Neutrophil (primary cell): ENCODE results near the gene KRTAP13-2.

Experiments
- H3K27ac ChIP-seq: fragments of 200-600 bp; sonication (generic); 2 replicates; pipeline ENCODE4 v1.5.1; 2016; ENCODE audit warnings: mild to moderate bottlenecking, moderate library complexity
- H3K27me3 ChIP-seq: fragments of 200-600 bp; sonication (generic); 2 replicates; pipeline ENCODE4 v1.6.0; 2016; ENCODE audit warnings: mild to moderate bottlenecking
- H3K36me3 ChIP-seq: fragments of 200-600 bp; sonication (generic); 2 replicates; pipeline ENCODE4 v1.5.1; 2017
- H3K4me1 ChIP-seq, 2 experiments: fragments of 200-600 bp in 1 of 2; sonication (generic) in 1 of 2; 1 replicate in 1 of 2; 2 replicates in 1 of 2; pipeline versions ENCODE4 v1.5.1 to v1.6.1; 2013 to 2016; ENCODE audit warnings: low read depth in 1 of 2, low read length in 1 of 2, mild to moderate bottlenecking in 1 of 2, moderate library complexity in 1 of 2; ENCODE audit not compliant: control insufficient read depth in 1 of 2, insufficient read depth in 1 of 2
- H3K4me3 ChIP-seq, 2 experiments: fragments of 200-600 bp in 1 of 2; sonication (generic) in 1 of 2; 1 replicate in 1 of 2; 2 replicates in 1 of 2; pipeline ENCODE4 v1.5.1; 2013 to 2016; ENCODE audit warnings: low read depth in 1 of 2, low read length in 1 of 2, mild to moderate bottlenecking in 1 of 2, moderate library complexity in 1 of 2
- H3K9me3 ChIP-seq: fragments of 200-600 bp; sonication (generic); 2 replicates; pipeline ENCODE4 v1.5.1; 2016
- CTCF ChIP-seq: fragments of 200-600 bp; sonication (generic); IDR thresholded peaks from 2 replicates; pipeline ENCODE4 v1.5.1; 2016; ENCODE audit warnings: antibody characterized with exemption

Gene KRTAP13-2

GRCh38 chr21:30337276-30337744 lies 34.8 kb downstream of the KRTAP13-2 start, which contains the start of gene KRTAP27-1:
Gene KRTAP27-1 (minus strand): TSS chr21:30337694. CDS start chr21:30337668, 26 bp downstream.
- Histone ChIP-seq H3K4me3 (no peak within 1 kb of the TSS), H3K4me1 (no peaks in the 10 kb centered on the region), H3K36me3 (no peaks in the 10 kb centered on the region), H3K9me3 (no peaks in the 10 kb centered on the region), H3K27ac (no peak within 1 kb of the TSS), H3K27me3 (no peaks in the 10 kb centered on the region)
- TF ChIP-seq CTCF = no peak

- no peak overlapping the region for H3K27ac ChIP-seq
- H3K27me3 ChIP-seq = no peaks in the 10 kb centered on the region
- no peaks in the 10 kb centered on the region for H3K4me1 ChIP-seq
- H3K4me3 ChIP-seq = no peak overlapping the region
- no peaks in the 10 kb centered on the region for H3K36me3 ChIP-seq
- no peaks in the 10 kb centered on the region for H3K9me3 ChIP-seq
- no peak for TF ChIP-seq CTCF
Measured at GRCh38 chr21:30336596-30336995, 35.5 kb downstream of the KRTAP13-2 start.

- no peak overlapping the region for H3K27ac ChIP-seq
- H3K4me3 ChIP-seq = no peak overlapping the region
- no peak for TF ChIP-seq CTCF
- H3K4me1 ChIP-seq = no peaks in the 10 kb centered on the region
- no peaks in the 10 kb centered on the region for H3K36me3 ChIP-seq
- H3K27me3 ChIP-seq = no peaks in the 10 kb centered on the region
- H3K9me3 ChIP-seq = no peaks in the 10 kb centered on the region
Measured at GRCh38 chr21:30333736-30334135, 38.3 kb downstream of the KRTAP13-2 start.

- Histone ChIP-seq H3K4me3 (no peak overlapping the region), H3K27ac (no peak overlapping the region), H3K4me1 (no peaks in the 10 kb centered on the region), H3K9me3 (no peaks in the 10 kb centered on the region), H3K27me3 (no peaks in the 10 kb centered on the region), H3K36me3 (no peaks in the 10 kb centered on the region)
- TF ChIP-seq CTCF = no peak
Measured at GRCh38 chr21:30332681-30333080, 39.4 kb downstream of the KRTAP13-2 start.

- no peaks in the 10 kb centered on the region for H3K36me3 ChIP-seq
- no peaks in the 10 kb centered on the region for H3K9me3 ChIP-seq
- no peaks in the 10 kb centered on the region for H3K4me1 ChIP-seq
- no peak for TF ChIP-seq CTCF
- no peaks in the 10 kb centered on the region for H3K27me3 ChIP-seq
- H3K4me3 ChIP-seq = no peak overlapping the region
- no peak overlapping the region for H3K27ac ChIP-seq
Measured at GRCh38 chr21:30329203-30329875, 42.7 kb downstream of the KRTAP13-2 start.
